Measurements from ENCODE around the gene HERPUD1. TPM values are rescaled to one million over a fixed set of nuclear protein-coding genes. Genes with fewer than 3 reads are reported as not detected.

Gene HERPUD1
- total RNA-seq, 1 donor from 2014 or later = 16.1 TPM

- no peaks in the 10 kb centered on the region for H3K79me2 ChIP-seq (ENCODE audit: low read depth)
- peaks cover 24% of the 10 kb centered on the region for H3K27me3 Mint-ChIP-seq (ENCODE audit: insufficient read depth, low read depth)
- peaks cover 14% of the 10 kb centered on the region for H3F3A ChIP-seq (ENCODE audit: low read depth)
- no peak overlapping the region for H3K27ac Mint-ChIP-seq
- no peaks in the 10 kb centered on the region for H3K36me3 ChIP-seq
- DNase-seq (ENCODE audit: low spot score) = no peak
- H3K4me1 ChIP-seq = peaks cover 12% of the 10 kb centered on the region
- H3K4me3 Mint-ChIP-seq = no peak overlapping the region
- no peak overlapping the region for H3K4me2 ChIP-seq
- peaks cover 2% of the 10 kb centered on the region for H3K9me3 Mint-ChIP-seq
- H4K20me1 ChIP-seq (ENCODE audit: low read depth) = no peaks in the 10 kb centered on the region
- no peaks in the 10 kb centered on the region for H3K9me3 ChIP-seq (ENCODE audit: low read depth)
- H3K27ac ChIP-seq = no peak overlapping the region
- no peak overlapping the region for H3K9ac ChIP-seq
- no peak overlapping the region for H2AFZ ChIP-seq (replicated peaks)
- peaks cover 7% of the 10 kb centered on the region for H3K4me1 Mint-ChIP-seq
- no peaks in the 10 kb centered on the region for H3K36me3 Mint-ChIP-seq
- no peaks in the 10 kb centered on the region for H3K27me3 ChIP-seq
- TF ChIP-seq CTCF (IDR thresholded peaks at IDR 0.05) (no peak), EZH2 (IDR thresholded peaks at IDR 0.05) (no peak), EZH2phosphoT487 (IDR thresholded peaks at IDR 0.05) (no peak)
- no peak overlapping the region for H3K4me3 ChIP-seq
Measured at GRCh38 chr16:56977823-56978430, 46.0 kb downstream of the HERPUD1 start.

GRCh38 chr16:56980201-56980535 is 48.2 kb downstream of the HERPUD1 start:
- Mint-ChIP-seq H3K27ac (no peak overlapping the region), H3K4me3 (no peak overlapping the region), H3K36me3 (no peaks in the 10 kb centered on the region), H3K4me1 (peaks cover 7% of the 10 kb centered on the region), H3K9me3 (peaks cover 2% of the 10 kb centered on the region), H3K27me3 (ENCODE audit: insufficient read depth, low read depth) (peaks cover 20% of the 10 kb centered on the region)
- H3F3A ChIP-seq (ENCODE audit: low read depth) = peaks cover 14% of the 10 kb centered on the region
- no peaks in the 10 kb centered on the region for H3K36me3 ChIP-seq
- TF ChIP-seq CTCF (IDR thresholded peaks at IDR 0.05) (no peak), EZH2 (IDR thresholded peaks at IDR 0.05) (no peak), EZH2phosphoT487 (IDR thresholded peaks at IDR 0.05) (no peak)
- H3K9me3 ChIP-seq (ENCODE audit: low read depth) = no peaks in the 10 kb centered on the region
- H3K79me2 ChIP-seq (ENCODE audit: low read depth) = no peaks in the 10 kb centered on the region
- H3K27ac ChIP-seq = no peak overlapping the region
- no peak overlapping the region for H3K9ac ChIP-seq
- peaks cover 12% of the 10 kb centered on the region for H3K4me1 ChIP-seq
- no peak overlapping the region for H3K4me2 ChIP-seq
- no peaks in the 10 kb centered on the region for H4K20me1 ChIP-seq (ENCODE audit: low read depth)
- no peaks in the 10 kb centered on the region for H3K27me3 ChIP-seq
- no peak overlapping the region for H2AFZ ChIP-seq (replicated peaks)
- no peak for DNase-seq (ENCODE audit: low spot score)
- H3K4me3 ChIP-seq = no peak overlapping the region

- Histone ChIP-seq H2AFZ (replicated peaks) (peak overlapping the region; percentile 85), H3K4me1 (peaks cover 12% of the 10 kb centered on the region), H3K27me3 (no peaks in the 10 kb centered on the region), H3K9me3 (ENCODE audit: low read depth) (no peaks in the 10 kb centered on the region), H3K9ac (no peak overlapping the region), H3K4me3 (no peak overlapping the region), H3K79me2 (ENCODE audit: low read depth) (no peaks in the 10 kb centered on the region), H3K4me2 (peak overlapping the region; percentile 45), H3K27ac (peak overlapping the region; percentile 60), H3K36me3 (no peaks in the 10 kb centered on the region), H3F3A (ENCODE audit: low read depth) (peaks cover 14% of the 10 kb centered on the region), H4K20me1 (ENCODE audit: low read depth) (no peaks in the 10 kb centered on the region)
- H3K4me1 Mint-ChIP-seq = peaks cover 7% of the 10 kb centered on the region
- peaks cover 16% of the 10 kb centered on the region for H3K27me3 Mint-ChIP-seq (ENCODE audit: insufficient read depth, low read depth)
- no peaks in the 10 kb centered on the region for H3K36me3 Mint-ChIP-seq
- no peak overlapping the region for H3K4me3 Mint-ChIP-seq
- TF ChIP-seq EZH2phosphoT487 (IDR thresholded peaks at IDR 0.05) (no peak), EZH2 (IDR thresholded peaks at IDR 0.05) (no peak), CTCF (IDR thresholded peaks at IDR 0.05) (no peak)
- H3K9me3 Mint-ChIP-seq = peaks cover 2% of the 10 kb centered on the region
- H3K27ac Mint-ChIP-seq = no peak overlapping the region
- peak; percentile 22 for DNase-seq (ENCODE audit: low spot score)
Measured at GRCh38 chr16:56980792-56981724, 49.1 kb downstream of the HERPUD1 start.

All from neural progenitor cell (in vitro differentiated cells).